ENCODE measurements around the gene TDRD7.

TDRD7 gene

DNA sequence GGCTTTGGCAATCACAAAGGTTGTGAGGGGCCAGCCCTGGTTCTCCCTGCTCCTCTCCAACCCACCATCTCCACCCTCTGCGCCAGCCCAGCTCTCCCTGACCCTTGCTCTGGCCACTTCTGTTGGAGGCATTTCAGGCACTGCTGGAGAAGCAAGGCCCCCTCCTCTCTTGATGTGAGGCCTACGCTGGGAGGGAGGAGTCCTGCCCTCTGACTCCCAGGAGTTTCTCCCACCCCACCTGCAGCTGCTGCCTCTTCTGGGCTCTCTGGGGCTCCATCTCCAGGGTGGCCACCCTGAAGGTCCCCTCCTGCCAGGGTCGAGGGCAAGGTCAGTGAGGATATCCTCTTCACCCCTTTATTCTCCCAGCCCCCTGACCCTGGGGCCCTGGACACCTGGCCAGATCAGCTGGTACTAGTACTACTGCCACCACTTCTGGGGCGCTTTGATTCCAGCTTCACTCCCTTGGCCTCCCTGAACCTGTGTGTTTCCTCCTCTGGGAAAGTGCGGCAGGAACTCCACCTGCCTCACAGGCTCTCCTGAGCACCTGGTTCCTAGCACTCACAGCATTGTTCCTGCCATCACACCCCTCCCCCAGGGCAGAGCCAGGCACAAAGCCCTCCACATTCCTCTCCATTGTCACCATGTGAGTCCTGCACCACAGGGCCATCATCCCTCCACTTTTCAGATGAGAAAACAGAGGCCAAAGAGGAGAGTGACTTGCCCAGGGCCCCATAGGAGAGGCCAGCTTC, 23.8 kb upstream of the TDRD7 start:
- Histone ChIP-seq H3K27me3 (ENCODE audit: insufficient read depth, poor library complexity, severe bottlenecking) (no peaks in the 10 kb centered on the region), H3K4me3 (replicated peaks; ENCODE audit: insufficient read depth, low read length) (no peak overlapping the region), H3K27ac (replicated peaks) (no peak overlapping the region)
- TF ChIP-seq SPI1 (IDR thresholded peaks at IDR 0.05; ENCODE audit: borderline replicate concordance, low read depth), result no peak
- DNase-seq (ENCODE audit: low read depth in 1 of 2, low spot score in 1 of 2), result no peak

DNA sequence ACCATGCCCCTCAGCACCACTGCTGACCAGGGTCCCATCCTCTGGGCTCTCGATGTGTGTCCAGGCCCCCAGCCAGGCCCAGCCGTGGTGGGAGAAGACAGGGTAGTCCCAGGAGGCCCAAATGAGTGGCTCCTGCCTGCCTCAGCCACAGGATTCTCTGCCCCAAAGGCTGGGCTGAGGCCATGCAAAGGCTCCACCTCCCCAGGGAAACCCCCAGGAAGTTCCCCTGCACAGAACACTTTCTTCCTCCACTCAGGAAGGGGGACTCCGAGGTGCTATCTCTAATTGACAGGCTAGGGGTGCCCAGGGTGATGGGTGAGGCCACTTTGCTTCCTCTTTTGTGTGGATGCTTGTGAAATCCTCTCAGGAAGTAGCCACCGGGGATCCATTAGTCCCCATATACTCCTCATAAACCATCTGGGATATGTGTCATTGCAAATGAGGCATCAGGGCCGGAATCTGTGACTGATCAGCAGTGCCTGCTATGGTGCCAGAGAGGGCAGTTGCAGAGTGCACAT, 23.1 kb upstream of the TDRD7 start:
- Histone ChIP-seq H3K27me3 (ENCODE audit: insufficient read depth, poor library complexity, severe bottlenecking) (no peaks in the 10 kb centered on the region), H3K27ac (replicated peaks) (no peak overlapping the region), H3K4me3 (replicated peaks; ENCODE audit: insufficient read depth, low read length) (no peak overlapping the region)
- TF ChIP-seq SPI1 (IDR thresholded peaks at IDR 0.05; ENCODE audit: borderline replicate concordance, low read depth) (no peak), POLR2AphosphoS5 (IDR thresholded peaks at IDR 0.05; ENCODE audit: low read depth) (no peak), GABPA (IDR thresholded peaks at IDR 0.05; ENCODE audit: low read depth) (no peak)
- TF ChIP-seq, protein P1, sequence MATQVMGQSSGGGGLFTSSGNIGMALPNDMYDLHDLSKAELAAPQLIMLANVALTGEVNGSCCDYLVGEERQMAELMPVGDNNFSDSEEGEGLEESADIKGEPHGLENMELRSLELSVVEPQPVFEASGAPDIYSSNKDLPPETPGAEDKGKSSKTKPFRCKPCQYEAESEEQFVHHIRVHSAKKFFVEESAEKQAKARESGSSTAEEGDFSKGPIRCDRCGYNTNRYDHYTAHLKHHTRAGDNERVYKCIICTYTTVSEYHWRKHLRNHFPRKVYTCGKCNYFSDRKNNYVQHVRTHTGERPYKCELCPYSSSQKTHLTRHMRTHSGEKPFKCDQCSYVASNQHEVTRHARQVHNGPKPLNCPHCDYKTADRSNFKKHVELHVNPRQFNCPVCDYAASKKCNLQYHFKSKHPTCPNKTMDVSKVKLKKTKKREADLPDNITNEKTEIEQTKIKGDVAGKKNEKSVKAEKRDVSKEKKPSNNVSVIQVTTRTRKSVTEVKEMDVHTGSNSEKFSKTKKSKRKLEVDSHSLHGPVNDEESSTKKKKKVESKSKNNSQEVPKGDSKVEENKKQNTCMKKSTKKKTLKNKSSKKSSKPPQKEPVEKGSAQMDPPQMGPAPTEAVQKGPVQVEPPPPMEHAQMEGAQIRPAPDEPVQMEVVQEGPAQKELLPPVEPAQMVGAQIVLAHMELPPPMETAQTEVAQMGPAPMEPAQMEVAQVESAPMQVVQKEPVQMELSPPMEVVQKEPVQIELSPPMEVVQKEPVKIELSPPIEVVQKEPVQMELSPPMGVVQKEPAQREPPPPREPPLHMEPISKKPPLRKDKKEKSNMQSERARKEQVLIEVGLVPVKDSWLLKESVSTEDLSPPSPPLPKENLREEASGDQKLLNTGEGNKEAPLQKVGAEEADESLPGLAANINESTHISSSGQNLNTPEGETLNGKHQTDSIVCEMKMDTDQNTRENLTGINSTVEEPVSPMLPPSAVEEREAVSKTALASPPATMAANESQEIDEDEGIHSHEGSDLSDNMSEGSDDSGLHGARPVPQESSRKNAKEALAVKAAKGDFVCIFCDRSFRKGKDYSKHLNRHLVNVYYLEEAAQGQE (IDR thresholded peaks at IDR 0.05; ENCODE audit: insufficient replicate concordance, low read depth), result no peak
- TF ChIP-seq, protein P2, sequence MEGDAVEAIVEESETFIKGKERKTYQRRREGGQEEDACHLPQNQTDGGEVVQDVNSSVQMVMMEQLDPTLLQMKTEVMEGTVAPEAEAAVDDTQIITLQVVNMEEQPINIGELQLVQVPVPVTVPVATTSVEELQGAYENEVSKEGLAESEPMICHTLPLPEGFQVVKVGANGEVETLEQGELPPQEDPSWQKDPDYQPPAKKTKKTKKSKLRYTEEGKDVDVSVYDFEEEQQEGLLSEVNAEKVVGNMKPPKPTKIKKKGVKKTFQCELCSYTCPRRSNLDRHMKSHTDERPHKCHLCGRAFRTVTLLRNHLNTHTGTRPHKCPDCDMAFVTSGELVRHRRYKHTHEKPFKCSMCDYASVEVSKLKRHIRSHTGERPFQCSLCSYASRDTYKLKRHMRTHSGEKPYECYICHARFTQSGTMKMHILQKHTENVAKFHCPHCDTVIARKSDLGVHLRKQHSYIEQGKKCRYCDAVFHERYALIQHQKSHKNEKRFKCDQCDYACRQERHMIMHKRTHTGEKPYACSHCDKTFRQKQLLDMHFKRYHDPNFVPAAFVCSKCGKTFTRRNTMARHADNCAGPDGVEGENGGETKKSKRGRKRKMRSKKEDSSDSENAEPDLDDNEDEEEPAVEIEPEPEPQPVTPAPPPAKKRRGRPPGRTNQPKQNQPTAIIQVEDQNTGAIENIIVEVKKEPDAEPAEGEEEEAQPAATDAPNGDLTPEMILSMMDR (IDR thresholded peaks at IDR 0.05; ENCODE audit: insufficient read depth, low read length), result no peak
- DNase-seq (ENCODE audit: low read depth in 1 of 2, low spot score in 1 of 2), result peak; percentile 41 to 63

DNA sequence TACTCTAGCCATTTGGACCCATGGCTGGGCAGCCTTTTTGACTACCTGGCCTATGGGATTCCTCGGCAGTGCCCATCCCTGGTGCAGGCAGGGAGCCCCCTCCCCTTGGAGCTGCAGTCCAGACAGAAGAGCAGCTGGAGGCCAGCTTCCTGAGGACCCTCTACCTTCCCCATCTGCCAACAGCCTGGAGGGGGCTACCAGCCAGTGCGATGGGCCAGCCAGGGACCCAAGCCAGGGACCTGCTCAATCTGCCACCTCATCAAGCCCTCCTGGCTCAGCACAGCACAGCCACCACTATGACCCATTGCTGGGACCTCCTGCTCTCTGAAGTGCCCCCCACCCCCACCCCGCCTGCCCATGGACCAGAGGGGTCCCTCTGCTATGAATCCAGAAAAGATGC, 22.6 kb upstream of the TDRD7 start:
- TF ChIP-seq GABPA (IDR thresholded peaks at IDR 0.05; ENCODE audit: low read depth), result no peak
- TF ChIP-seq POLR2AphosphoS5 (IDR thresholded peaks at IDR 0.05; ENCODE audit: low read depth), result no peak
- no peak for TF ChIP-seq SPI1 (IDR thresholded peaks at IDR 0.05; ENCODE audit: borderline replicate concordance, low read depth)
- TF ChIP-seq, protein P1 (IDR thresholded peaks at IDR 0.05; ENCODE audit: insufficient replicate concordance, low read depth), result no peak
- TF ChIP-seq, protein P2 (IDR thresholded peaks at IDR 0.05; ENCODE audit: insufficient read depth, low read length), result no peak
- no peak for DNase-seq (ENCODE audit: low read depth in 1 of 2, low spot score in 1 of 2)
- no peak overlapping the region for H3K27ac ChIP-seq (replicated peaks)

DNA sequence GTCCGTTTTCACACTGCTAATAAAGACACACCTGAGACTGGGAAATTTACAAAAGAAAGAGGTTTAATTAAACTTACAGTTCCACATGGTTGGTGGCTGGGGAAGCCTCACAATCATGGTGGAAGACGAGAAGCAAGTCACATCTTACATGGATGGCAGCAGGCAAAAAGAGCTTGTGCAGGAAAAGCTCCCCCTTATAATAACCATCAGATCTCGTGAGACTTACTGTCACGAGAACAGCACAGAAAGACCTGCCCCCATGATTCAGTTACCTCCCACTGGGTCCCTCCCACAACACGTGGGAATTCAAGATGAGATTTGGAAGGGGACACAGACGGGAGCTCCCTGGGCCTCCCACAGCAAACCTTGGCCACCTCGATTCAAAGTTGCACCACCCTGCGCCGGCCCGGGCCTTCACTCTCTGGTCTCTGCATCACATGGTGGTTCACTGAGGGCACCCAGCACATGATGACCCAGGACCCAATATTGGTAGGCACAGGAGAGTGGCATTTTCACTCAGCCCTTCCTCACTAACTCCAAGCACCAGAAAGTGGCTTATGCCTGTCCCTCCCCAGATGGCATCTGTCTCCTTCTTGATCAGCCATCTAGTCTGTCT, 21.0 kb upstream of the TDRD7 start:
- no peak overlapping the region for H3K4me3 ChIP-seq (replicated peaks; ENCODE audit: insufficient read depth, low read length)
- TF ChIP-seq, protein P1 (IDR thresholded peaks at IDR 0.05; ENCODE audit: insufficient replicate concordance, low read depth), result no peak
- TF ChIP-seq POLR2AphosphoS5 (IDR thresholded peaks at IDR 0.05; ENCODE audit: low read depth) (no peak), GABPA (IDR thresholded peaks at IDR 0.05; ENCODE audit: low read depth) (no peak), SPI1 (IDR thresholded peaks at IDR 0.05; ENCODE audit: borderline replicate concordance, low read depth) (no peak)
- TF ChIP-seq, protein P2 (IDR thresholded peaks at IDR 0.05; ENCODE audit: insufficient read depth, low read length), result no peak
- DNase-seq (ENCODE audit: low read depth in 1 of 2, low spot score in 1 of 2), result no peak
- no peak overlapping the region for H3K27ac ChIP-seq (replicated peaks)
- H3K27me3 ChIP-seq (ENCODE audit: insufficient read depth, poor library complexity, severe bottlenecking), result no peaks in the 10 kb centered on the region

More for the DNA sequence above, 22.6 kb upstream of the TDRD7 start:
- Histone ChIP-seq H3K4me3 (replicated peaks; ENCODE audit: insufficient read depth, low read length) (no peak overlapping the region), H3K27me3 (ENCODE audit: insufficient read depth, poor library complexity, severe bottlenecking) (no peaks in the 10 kb centered on the region)

All from HL-60 (cell line).